Ovary (tissue), 9 donors: ENCODE results near the gene PARD3B. TPM values are rescaled to one million over a fixed set of nuclear protein-coding genes. Genes with fewer than 3 reads are reported as not detected.

Source experiments
- DNase-seq, 5 donors: peaks; one replicate each; pipeline ENCODE4 v3.0.0-alpha.2; 2019 to 2020
- H3K27ac ChIP-seq, 2 donors: fragments of 200-600 bp; one replicate each; pipeline versions ENCODE4 v1.5.1 to v1.8.0; 2019 to 2022
- H3K27me3 ChIP-seq: fragments of 200-600 bp; one replicate; pipeline ENCODE4 v1.8.0; 2022
- H3K36me3 ChIP-seq: fragments of 200-600 bp; sonication (generic); one replicate; pipeline ENCODE4 v1.5.1; 2019
- H3K4me1 ChIP-seq: one replicate; pipeline ENCODE4 v1.8.1; 2013; ENCODE audit warnings: mild to moderate bottlenecking, moderate library complexity; ENCODE audit not compliant: insufficient read depth
- H3K4me3 ChIP-seq: fragments of 200-600 bp; sonication (generic); one replicate; pipeline ENCODE4 v1.5.1; 2017
- H3K9me3 ChIP-seq, 2 donors: fragments of 200-600 bp in 1 of 2; sonication (generic) in 1 of 2; one replicate each; pipeline versions ENCODE4 v1.5.1 to v1.8.1; 2013 to 2019; ENCODE audit warnings: mild to moderate bottlenecking in 1 of 2, moderate library complexity in 1 of 2
- CTCF ChIP-seq, 3 donors: fragments of 450-650 bp in 2 of 3; fragments of 200-600 bp in 1 of 3; IDR thresholded peaks; one replicate each; pipeline versions ENCODE4 v1.5.1 to v1.8.0; 2016 to 2022; ENCODE audit warnings: antibody characterized with exemption in 3 of 3, mild to moderate bottlenecking in 1 of 3
- EP300 ChIP-seq: sonication (generic); formaldehyde crosslinking; IDR thresholded peaks from one replicate; pipeline ENCODE4 v1.6.1; 2017; ENCODE audit warnings: antibody characterized with exemption
- POLR2A ChIP-seq: fragments of 450-650 bp; IDR thresholded peaks from one replicate; pipeline ENCODE4 v1.6.1; 2017; ENCODE audit warnings: antibody characterized with exemption, mild to moderate bottlenecking, moderate library complexity
- WGBS, 3 donors: extraction: QIAGEN DNeasy Blood & Tissue Kit in 1 of 3; methylation state at CpG; one replicate each; pipeline versions ENCODE4 v1.1.5 to v1.1.7; 2013 to 2017; 5-methylcytosine and 5-hydroxymethylcytosine counted together
- intact Hi-C, 4 donors: fragments of 100-400 bp; cut with DNase I; formaldehyde crosslinking; loops; one replicate each; pipeline versions ENCODE4 v1.11.0 to v1.15.1; 2022 to 2023
- polyA plus RNA-seq, 2 donors: library from polyadenylated mRNA; stranded (reverse); fragments of 200-250 nt in 1 of 2; fragments of 350-450 nt in 1 of 2; fragmentation: Illumina TruSeq in 1 of 2; extraction: RNeasy Lipid Tissue Mini Kit (QIAGEN cat#74804) in 1 of 2; gene quantifications; one replicate each; pipeline ENCODE4 v1.2.3, GENCODE V29; 2013 to 2014
- total RNA-seq, 7 donors: library from RNA; depleted of rRNA in 2 of 7; stranded (reverse); fragments of >200 nt in 2 of 7; fragmentation: NEBNext Ultra II Directional in 3 of 7; extraction: Animal tissue kit (Norgen Biotek cat#: 25700) in 3 of 7; gene quantifications; one replicate each; pipeline versions ENCODE4 v1.1.0 to v1.2.4, GENCODE V29; 2016 to 2023
- donor health status: DM: no; HTN: no; CAD: no; lungs with moderate emphysema.
- donor health status: DM: no; HTN: no; CAD: no.
- donor health status: Bipolar disorder and iron deficiency.
- donor health status: DM: yes; HTN: yes; CAD: no.
- donor health status: DM: no; HTN: no; CAD: no.
- donor health status: DM: yes; HTN: yes; CAD: no.

Gene PARD3B
- total and polyA plus RNA-seq, 9 donors: 8.2 to 46.6 (median 28.7) TPM

GRCh38 chr2:205333351-205333750 is 788.1 kb downstream of the PARD3B start:
- Histone ChIP-seq H3K27me3 (no peaks in the 10 kb centered on the region), H3K4me1 (no peaks in the 10 kb centered on the region), H3K4me3 (no peak overlapping the region), H3K9me3 (peaks cover 0 to 2% of the 10 kb centered on the region in 2 donors), H3K27ac (no peak overlapping the region), H3K36me3 (no peaks in the 10 kb centered on the region)
- intact Hi-C loops: no loop called here
- 88 to 94% (median 93%) methylated on average over 1 of the region's 1 CpG for WGBS, 3 donors
- DNase-seq: no peak
- no peak for TF ChIP-seq POLR2A
- TF ChIP-seq CTCF (IDR thresholded peaks at IDR 0.05): no peak
- no peak for TF ChIP-seq EP300

- TF ChIP-seq POLR2A (no peak), CTCF (IDR thresholded peaks at IDR 0.05) (no peak), EP300 (no peak)
- intact Hi-C loops: no loop called here
Measured at GRCh38 chr2:205337274-205337673, 792.0 kb downstream of the PARD3B start.

GRCh38 chr2:205338156-205338555 is 792.9 kb downstream of the PARD3B start:
- TF ChIP-seq EP300 (no peak), POLR2A (no peak), CTCF (IDR thresholded peaks at IDR 0.05) (no peak)
- no peaks in the 10 kb centered on the region for H3K36me3 ChIP-seq
- DNase-seq: no peak
- H3K4me3 ChIP-seq: no peak overlapping the region
- H3K27ac ChIP-seq: no peak overlapping the region
- H3K27me3 ChIP-seq: no peaks in the 10 kb centered on the region
- intact Hi-C loops: no loop called here
- no peaks in the 10 kb centered on the region for H3K4me1 ChIP-seq
- peaks cover 0 to 2% of the 10 kb centered on the region in 2 donors for H3K9me3 ChIP-seq
- 46 to 89% (median 81%) methylated on average over 1 of the region's 1 CpG for WGBS, 3 donors

More at GRCh38 chr2:205337274-205337673, 792.0 kb downstream of the PARD3B start:
- Histone ChIP-seq H3K9me3 (peaks cover 0 to 2% of the 10 kb centered on the region in 2 donors), H3K4me1 (no peaks in the 10 kb centered on the region), H3K36me3 (no peaks in the 10 kb centered on the region), H3K4me3 (no peak overlapping the region), H3K27me3 (no peaks in the 10 kb centered on the region), H3K27ac (no peak overlapping the region)
- DNase-seq: no peak

GRCh38 chr2:205343103-205343502 is 797.8 kb downstream of the PARD3B start:
- WGBS, 3 donors: 62 to 75% (median 67%) methylated on average over 4 of the region's 4 CpGs
- Histone ChIP-seq H3K9me3 (no peaks in the 10 kb centered on the region), H3K4me1 (no peaks in the 10 kb centered on the region), H3K36me3 (no peaks in the 10 kb centered on the region), H3K4me3 (no peak overlapping the region), H3K27ac (no peak overlapping the region), H3K27me3 (no peaks in the 10 kb centered on the region)
- DNase-seq: no peak
- TF ChIP-seq EP300 (no peak), CTCF (IDR thresholded peaks at IDR 0.05) (no peak), POLR2A (no peak)
- intact Hi-C loops: no loop called here

GRCh38 chr2:205346649-205347048 is 801.4 kb downstream of the PARD3B start:
- TF ChIP-seq POLR2A: no peak
- no peak for TF ChIP-seq CTCF (IDR thresholded peaks at IDR 0.05)
- no peak for TF ChIP-seq EP300
- DNase-seq: no peak
- intact Hi-C loops: no loop called here
- Histone ChIP-seq H3K36me3 (no peaks in the 10 kb centered on the region), H3K4me1 (no peaks in the 10 kb centered on the region), H3K27me3 (no peaks in the 10 kb centered on the region), H3K27ac (no peak overlapping the region), H3K4me3 (no peak overlapping the region), H3K9me3 (no peaks in the 10 kb centered on the region)
- WGBS, 3 donors: 96 to 100% (median 99%) methylated on average over 2 of the region's 2 CpGs
